NB4 (cell line): ENCODE results near the gene METTL13.
"Not testable (repeated sequence)": the region's sequence is repeated elsewhere in the genome, so short reads cannot be mapped to it uniquely, and the experiment has no call there.

ENCODE experiments used
- DNase-seq: peaks from one replicate; pipeline ENCODE4 v3.0.0; 2010; ENCODE audit warnings: low read depth
- H3K4me3 ChIP-seq: one replicate; pipeline ENCODE4 v1.5.1; 2011; ENCODE audit warnings: mild to moderate bottlenecking, low read depth, low read length, moderate library complexity
- MYC ChIP-seq: IDR thresholded peaks from 2 replicates; pipeline ENCODE4 v1.6.1; 2011; ENCODE audit warnings: low read depth, low read length
- POLR2A ChIP-seq: IDR thresholded peaks from 2 replicates; pipeline ENCODE4 v1.6.1; 2011; ENCODE audit warnings: mild to moderate bottlenecking; ENCODE audit not compliant: insufficient read length; ENCODE audit errors: extremely low read depth
- TF ChIP-seq, protein P1 (sequence below): IDR thresholded peaks from 2 replicates; pipeline ENCODE4 v1.6.1; 2011; ENCODE audit warnings: low read depth, low read length
- TF ChIP-seq, protein P2 (sequence below): IDR thresholded peaks from one replicate; pipeline ENCODE4 v1.5.1; 2012; ENCODE audit warnings: low read depth, low read length

Gene METTL13

GRCh38 chr1:171796592-171796991, 15.1 kb downstream of the METTL13 start:
- TF ChIP-seq MYC (no peak), POLR2A (no peak)
- TF ChIP-seq, protein P1, sequence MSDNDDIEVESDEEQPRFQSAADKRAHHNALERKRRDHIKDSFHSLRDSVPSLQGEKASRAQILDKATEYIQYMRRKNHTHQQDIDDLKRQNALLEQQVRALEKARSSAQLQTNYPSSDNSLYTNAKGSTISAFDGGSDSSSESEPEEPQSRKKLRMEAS = no peak
- TF ChIP-seq, protein P2, sequence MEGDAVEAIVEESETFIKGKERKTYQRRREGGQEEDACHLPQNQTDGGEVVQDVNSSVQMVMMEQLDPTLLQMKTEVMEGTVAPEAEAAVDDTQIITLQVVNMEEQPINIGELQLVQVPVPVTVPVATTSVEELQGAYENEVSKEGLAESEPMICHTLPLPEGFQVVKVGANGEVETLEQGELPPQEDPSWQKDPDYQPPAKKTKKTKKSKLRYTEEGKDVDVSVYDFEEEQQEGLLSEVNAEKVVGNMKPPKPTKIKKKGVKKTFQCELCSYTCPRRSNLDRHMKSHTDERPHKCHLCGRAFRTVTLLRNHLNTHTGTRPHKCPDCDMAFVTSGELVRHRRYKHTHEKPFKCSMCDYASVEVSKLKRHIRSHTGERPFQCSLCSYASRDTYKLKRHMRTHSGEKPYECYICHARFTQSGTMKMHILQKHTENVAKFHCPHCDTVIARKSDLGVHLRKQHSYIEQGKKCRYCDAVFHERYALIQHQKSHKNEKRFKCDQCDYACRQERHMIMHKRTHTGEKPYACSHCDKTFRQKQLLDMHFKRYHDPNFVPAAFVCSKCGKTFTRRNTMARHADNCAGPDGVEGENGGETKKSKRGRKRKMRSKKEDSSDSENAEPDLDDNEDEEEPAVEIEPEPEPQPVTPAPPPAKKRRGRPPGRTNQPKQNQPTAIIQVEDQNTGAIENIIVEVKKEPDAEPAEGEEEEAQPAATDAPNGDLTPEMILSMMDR = no peak

GRCh38 chr1:171798311-171798710, 16.9 kb downstream of the METTL13 start:
- no peak overlapping the region for H3K4me3 ChIP-seq

More at GRCh38 chr1:171796592-171796991, 15.1 kb downstream of the METTL13 start:
- H3K4me3 ChIP-seq = no peak overlapping the region
- DNase-seq = no peak

GRCh38 chr1:171798765-171799164, 17.3 kb downstream of the METTL13 start:
- TF ChIP-seq, protein P2 = no peak
- TF ChIP-seq, protein P1 = no peak
- TF ChIP-seq POLR2A (no peak), MYC (no peak)
- H3K4me3 ChIP-seq = no peak overlapping the region
- no peak for DNase-seq

More at GRCh38 chr1:171798311-171798710, 16.9 kb downstream of the METTL13 start:
- DNase-seq = no peak
- TF ChIP-seq, protein P2 = no peak
- TF ChIP-seq, protein P1 = no peak
- TF ChIP-seq MYC (no peak), POLR2A (no peak)

DNA sequence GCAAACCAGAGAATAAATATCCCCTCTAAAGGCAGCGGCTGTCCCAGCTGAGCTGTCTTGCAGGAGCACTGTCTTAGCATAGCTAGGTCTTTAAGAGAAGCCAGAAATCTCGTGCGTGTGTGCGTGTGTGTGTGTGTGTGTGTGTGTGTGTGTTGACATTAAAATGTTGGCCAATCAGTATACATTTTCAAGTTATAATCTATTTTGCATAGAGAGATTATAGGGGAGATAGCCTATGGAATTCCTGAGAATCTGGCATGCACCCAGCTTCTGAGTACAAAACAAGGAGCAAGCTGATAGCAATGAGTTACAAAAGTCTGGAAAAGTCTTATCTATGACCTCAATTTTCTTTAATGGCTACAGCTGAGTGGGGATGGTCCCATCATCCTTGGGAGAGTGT, 17.7 kb downstream of the METTL13 start:
- H3K4me3 ChIP-seq = no peak overlapping the region
- DNase-seq = no peak
- TF ChIP-seq, protein P2 = no peak
- TF ChIP-seq, protein P1 = no peak
- TF ChIP-seq MYC = no peak

DNA sequence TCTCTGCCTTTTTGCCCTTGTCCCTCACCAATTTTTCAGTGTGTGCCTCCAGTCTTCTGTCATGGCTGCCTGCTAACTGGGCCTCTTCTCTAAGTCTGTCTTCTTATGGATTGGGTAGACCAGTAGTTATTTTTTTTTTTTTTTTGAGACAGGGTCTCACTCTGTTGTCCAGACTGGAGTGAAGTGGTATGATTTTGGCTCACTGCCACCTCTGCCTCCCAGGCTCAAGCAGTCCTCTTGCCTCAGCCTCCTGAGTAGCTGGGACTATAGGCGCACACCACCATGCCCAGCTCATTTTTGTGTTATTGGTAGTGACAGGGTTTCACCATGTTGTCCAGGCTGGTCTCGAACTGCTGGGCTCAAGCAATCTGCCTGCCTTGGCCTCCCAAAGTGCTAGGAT, 18.2 kb downstream of the METTL13 start:
- H3K4me3 ChIP-seq = not testable (repeated sequence)

DNA sequence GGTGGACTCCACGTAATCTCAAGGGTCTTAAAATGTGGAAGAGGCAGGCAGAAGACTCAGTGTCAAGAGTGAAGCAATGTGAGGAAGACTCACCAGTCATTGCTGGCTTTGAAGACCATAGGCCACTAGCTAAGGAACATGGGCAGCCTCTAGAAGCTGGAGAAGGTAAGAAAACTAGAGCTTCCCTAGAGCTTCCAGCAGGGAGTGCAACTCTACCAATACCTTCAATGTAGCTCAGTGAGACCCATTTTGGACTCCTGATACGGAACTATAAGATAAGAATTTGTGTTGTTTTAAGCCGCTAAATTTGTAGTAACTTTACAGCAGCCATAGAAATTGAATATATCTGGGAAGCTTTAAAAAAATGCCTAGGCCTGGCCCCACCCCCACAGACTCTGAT, 18.9 kb downstream of the METTL13 start:
- no peak overlapping the region for H3K4me3 ChIP-seq
- TF ChIP-seq POLR2A = no peak
- TF ChIP-seq, protein P1 = no peak
- TF ChIP-seq MYC = no peak
- DNase-seq = no peak

More for the DNA sequence above, 18.2 kb downstream of the METTL13 start:
- not testable (repeated sequence) for DNase-seq

GRCh38 chr1:171800851-171801250, 19.4 kb downstream of the METTL13 start:
- TF ChIP-seq POLR2A (no peak), MYC (no peak)
- TF ChIP-seq, protein P2 = no peak
- TF ChIP-seq, protein P1 = no peak
- no peak for DNase-seq
- H3K4me3 ChIP-seq = no peak overlapping the region
